ENCODE results near the gene ROBO1.
A peak's percentile ranks its signal among the peaks of the same experiment; 100 is the strongest.

Gene ROBO1

DNA sequence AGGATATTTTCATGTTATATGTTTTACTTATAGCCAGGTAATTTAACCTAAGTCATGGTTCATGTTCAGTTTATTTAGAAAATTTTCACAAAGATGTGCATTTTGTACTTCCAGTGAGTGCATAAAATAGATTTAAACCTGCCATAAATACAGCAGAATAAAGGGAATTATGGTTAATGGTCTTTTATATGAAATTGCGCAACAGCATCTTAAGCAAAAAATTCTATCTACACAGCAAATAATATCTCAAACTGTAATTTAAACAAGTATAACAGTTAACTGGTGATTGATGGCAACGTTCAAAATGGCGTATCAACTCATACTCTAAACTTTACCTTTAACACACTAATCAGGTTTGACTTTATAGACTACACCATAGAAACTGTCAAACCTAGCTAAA, 97.6 kb downstream of the ROBO1 start:
- no peak for DNase-seq (ENCODE audit: low read depth)

DNA sequence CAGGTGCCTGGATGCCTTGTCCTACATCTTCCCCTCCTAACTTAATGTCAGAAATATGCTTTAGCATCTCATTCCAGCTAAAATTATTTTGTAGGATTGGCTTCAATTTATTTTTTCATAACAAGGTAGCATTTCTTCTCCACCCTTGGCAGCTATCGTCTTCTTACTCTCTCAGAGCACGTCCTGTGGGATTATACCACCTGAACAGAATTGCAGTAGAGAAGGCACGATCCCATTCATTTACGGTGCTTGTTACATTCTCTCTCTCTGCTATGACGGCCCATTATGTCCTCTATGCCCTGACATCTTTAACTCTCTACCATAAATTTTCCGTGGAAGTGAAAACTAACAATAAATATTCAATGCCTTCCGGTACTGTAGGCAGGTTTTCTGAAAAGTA, 103.3 kb downstream of the ROBO1 start:
- DNase-seq (ENCODE audit: low read depth) = no peak

DNA sequence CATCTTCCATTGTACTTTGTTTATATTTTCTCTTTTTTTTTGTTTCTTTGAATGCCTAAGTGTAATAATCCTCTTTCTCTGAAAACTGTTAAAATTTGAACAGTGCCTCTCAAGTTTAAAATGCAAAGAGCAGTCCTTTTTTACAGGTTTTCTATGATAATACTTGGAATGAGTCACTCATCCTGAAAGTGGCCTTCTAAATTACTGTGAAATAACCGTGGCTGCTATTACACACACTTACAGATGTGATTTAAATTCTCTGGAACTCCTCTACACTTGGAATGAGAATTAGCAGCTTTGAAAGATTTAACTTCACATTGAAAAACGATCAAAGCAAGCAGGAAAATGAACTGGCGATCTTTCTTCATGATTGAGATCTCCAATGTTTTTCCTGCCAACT, 105.9 kb downstream of the ROBO1 start:
- peak; percentile 16 for DNase-seq (ENCODE audit: low read depth)

DNA sequence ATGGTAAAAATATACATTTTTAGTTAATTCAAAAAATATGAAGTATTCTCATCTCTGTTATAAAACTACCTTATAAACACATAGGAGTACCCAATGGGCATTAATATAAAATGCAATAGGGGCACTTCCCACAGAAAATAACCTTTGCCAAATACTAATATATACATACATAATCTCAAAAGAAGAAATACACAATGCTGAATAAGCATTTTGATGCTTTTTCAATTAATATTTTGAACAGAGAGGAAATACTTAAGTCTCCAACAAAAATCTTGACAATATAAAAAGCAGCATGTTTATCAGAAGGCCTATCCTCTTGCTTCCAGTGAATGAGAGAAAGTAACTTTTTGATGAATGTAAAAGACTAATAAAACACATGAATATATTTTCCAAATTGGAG, 110.7 kb downstream of the ROBO1 start:
- DNase-seq (ENCODE audit: low read depth) = no peak

DNA sequence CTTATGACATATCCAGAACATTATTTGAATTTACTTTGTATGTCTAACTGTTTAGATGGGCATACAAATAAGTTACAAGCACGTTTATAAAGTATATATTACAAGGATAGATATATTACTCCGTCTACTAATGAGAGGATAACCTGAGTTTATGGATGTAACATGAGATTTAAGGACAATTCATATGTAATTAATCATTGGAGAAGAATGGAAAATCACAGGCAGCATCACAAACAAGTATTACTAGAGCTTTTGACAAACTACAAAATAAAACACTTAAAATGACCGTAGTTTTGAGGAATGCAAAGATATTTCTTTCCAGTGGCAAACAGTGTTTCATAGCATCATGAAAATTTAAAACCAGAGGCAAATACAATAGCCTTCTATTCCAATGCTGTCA, 113.8 kb downstream of the ROBO1 start:
- no peak for DNase-seq (ENCODE audit: low read depth)

DNA sequence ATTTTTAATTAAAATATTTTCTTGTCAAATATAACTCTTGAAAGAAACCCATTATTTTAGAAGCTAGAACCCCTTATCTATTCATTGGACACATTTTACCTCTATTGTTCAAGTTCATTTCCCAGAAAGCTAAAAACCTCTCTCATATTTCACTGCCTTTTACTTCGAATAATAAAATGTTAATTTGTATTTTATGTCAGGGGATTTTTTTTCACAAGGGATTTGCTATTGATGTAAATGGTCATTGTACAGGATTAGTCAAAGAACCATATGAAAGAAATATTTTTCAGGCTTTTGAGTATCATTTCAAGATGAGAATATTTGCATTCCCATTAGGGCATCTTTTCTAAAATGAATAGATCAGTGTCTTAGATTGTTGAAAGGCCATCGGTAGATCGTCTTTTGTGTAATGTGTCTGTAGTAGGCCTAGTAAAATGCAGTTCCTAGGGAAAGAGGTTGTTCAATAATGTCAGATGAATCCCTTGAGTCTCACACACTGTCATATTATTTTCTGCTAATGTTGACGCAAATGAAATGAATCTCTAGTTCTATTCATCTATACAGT, 114.5 kb downstream of the ROBO1 start:
- DNase-seq (ENCODE audit: low read depth) = no peak

DNA sequence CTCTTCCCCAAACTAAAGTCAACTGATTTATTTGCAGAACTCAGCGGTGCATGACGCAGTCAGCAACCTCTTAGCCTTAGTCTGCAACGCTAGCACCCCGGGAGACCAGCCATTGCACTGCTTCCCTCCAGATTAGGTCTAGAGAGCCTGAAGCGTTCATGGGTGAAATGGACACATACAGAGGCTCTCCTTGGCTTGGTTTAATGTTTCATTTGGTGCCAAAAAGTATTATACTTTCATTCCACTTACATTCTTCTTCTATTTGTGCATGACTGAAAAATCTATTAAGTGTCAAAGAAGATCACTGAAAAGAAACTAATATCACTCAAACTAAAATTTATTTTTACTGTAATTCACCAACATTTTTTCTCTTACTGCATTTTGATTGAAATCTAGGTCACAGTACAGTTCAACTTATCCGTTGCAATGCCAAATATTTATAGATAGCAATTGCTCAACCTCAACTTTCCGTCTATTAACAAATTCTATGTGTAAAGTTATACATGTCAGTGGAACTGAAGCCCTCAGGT, 116.2 kb downstream of the ROBO1 start:
- peak; percentile 35 for DNase-seq (ENCODE audit: low read depth)

DNA sequence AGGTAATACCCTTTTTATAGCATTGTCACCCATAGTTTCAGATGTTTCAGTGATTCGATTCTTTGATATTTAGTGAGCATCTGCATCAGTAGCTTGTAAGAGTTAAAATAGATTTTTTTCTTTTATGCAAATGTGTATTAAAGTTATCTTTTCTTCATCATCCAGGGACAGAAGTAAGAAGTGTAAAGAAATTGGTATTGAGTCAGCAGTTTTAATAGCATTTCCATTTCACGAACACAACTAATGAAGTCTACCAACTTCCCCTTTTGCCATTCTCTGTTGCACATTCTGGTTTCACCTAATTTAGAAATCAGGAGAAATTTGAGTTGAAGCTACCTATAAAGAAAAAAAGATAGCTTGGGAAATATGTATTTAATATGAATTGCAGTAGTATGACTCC, 127.9 kb downstream of the ROBO1 start:
- no peak for DNase-seq (ENCODE audit: low read depth)

DNA sequence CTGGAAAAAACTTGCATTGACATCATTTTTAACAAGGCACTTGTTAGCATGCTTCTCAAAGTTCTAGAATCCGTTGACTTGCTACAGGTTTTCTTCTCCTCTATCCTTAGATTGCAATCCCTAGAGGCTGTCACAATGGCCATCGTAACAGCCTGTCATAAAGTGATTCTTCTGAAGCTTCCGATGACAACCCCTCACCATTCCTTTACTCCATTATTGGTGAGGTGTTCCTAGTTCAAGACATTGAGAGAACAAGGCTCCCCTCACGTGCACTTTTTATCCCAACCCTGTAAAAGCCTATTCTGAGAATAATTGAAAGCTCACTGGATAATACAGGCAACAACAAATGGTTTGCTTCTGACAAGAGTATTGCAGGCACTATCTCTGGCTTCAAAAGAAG, 131.4 kb downstream of the ROBO1 start:
- no peak for DNase-seq (ENCODE audit: low read depth)

DNA sequence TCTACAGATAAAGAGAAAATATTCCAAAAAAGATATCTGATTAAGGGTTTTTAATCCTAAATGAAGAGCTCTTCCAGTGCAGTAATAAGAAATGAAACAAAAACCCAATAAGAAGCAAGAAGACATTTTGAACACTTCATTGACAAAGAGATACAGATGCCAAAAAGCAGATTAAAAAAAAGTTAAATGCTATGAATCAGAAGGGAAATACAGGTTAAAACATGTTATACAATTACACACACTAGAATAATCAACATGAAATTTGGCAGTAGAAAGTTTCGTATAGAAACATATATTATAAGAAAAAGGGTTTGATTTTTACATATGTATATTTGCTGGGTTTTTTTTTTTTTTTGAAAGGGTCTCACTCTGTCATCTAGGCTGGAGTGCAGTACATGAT, 135.0 kb downstream of the ROBO1 start:
- no peak for DNase-seq (ENCODE audit: low read depth)

DNA sequence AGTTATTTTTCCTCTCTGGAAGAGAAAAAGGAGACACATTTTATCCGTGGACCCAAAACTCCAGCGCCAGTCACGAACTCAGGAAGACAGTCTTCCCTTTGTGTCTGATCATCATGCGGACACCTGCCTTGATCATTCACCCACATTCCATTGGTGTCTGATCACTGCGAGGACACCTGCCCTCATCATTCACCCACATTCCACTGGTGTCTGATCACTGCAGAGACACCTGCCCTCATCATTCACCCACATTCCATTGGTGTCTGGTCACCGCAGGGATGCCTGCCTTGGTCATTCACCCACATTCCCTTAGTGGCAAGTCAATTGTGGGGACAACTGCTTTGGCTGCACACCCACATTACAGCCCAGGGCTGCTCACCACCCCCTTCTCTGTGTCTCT, 148.9 kb downstream of the ROBO1 start:
- no peak for DNase-seq (ENCODE audit: low read depth)

DNA sequence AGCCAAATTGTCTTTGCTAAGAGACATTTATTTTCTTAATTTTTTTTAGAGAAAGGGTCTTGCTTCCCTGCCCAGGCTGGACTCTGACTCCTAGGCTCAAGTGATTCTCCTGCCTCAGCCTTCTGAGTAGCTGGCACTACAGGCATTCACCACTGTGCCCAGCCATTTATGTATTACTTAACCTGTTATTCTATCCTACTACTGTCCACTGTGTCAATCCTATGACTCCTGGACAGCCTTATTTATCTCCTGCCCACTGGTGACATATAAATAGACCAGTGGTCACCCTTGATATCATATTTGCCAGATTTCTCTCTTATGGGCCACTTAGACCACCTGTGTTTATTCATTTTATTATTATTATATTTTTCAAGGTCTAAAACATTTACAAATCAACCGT, 161.4 kb downstream of the ROBO1 start:
- no peak for DNase-seq (ENCODE audit: low read depth)

DNA sequence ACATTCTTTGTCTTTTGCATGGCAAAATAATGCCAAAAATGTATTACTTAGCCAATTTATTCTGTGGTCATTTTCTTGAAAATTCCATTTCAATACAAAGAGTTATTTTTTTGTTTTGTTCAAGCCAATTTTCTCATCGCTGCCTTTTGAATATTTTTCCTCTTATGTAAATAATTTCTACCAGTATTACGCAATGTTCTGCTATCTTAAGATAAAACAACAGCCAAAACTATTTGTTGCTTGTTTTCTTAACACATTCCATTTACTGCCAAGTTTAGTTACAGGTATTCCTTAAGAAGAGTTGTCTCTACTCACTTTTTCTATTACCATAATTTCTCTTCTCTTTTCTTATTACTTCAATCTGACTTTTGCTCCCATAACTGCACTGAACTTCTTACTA, 163.1 kb downstream of the ROBO1 start:
- no peak for DNase-seq (ENCODE audit: low read depth)

DNA sequence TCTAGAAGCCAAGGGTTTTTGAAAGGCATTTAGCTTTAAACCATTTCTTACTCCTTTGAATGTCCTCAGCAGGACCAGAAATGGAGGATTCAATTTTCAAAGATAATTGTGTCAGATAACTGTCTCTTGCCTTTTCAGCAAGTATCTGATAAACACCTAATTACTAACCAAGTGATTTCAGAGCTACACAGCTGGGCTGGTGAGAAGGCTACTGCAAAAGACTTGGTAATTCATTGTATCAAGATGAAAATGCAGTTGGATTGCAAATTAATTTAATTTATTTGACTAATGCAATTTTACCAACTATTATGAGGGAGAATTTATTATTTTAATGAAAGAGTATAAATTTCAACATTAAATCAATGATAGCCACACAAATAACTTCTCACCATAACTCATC, 165.4 kb downstream of the ROBO1 start:
- DNase-seq (ENCODE audit: low read depth) = no peak

DNA sequence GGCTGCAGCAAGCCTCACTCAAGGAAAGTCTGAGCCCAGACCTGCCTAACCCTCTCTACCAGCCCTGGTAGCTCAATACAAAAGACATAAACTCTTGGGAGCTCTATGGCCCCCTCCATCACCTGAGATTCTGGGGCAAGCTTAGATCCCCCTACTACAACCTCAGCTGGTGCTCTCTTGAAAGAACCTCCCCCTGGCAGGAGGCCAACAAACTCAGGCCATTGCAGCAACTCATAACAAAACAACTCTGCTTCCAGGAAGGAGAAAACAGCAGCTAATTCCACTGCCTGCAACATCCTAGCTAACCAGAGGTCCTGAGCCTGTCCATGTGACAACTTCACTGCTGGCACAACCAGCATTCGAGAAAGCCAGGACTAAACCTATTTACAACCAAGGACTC, 169.2 kb downstream of the ROBO1 start:
- peak; percentile 30 for DNase-seq (ENCODE audit: low read depth)

DNA sequence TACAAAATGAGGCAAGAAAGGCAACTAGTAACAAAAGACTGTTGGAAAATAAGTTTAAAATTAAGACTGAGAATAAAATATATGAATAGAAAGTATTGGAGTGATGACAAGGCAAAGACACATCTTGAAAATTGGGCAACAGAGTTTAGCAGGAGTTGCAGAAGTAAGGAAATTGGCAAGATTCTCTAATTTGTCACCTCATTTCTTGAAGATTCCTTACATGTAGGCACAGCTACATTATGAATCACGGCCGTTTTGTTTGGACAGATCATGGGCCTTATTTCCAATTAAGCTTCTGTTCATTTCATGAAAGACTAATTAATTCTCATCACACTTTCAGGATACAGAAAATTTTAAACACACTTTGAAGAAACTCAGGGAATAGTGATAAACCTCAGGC, 170.1 kb downstream of the ROBO1 start:
- DNase-seq (ENCODE audit: low read depth) = peak; percentile 7

DNA sequence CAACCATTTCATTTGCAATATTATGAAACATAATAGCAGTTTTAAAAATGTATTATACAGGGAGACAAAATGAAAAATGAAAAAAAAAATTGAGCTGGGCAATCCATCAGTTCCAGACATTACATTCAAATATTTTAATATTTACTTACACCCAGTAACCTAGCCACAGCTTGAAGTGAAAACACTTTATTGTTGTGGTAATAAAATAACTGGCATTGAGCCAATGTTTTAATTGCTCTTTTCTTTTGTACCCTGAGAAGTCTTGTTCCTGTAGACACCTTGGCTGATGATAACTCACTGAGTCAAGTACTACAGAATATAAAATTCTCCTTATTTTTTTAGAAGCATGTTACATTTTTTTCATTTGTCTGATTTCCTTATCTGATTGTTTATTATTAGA, 180.6 kb downstream of the ROBO1 start:
- DNase-seq (ENCODE audit: low read depth) = no peak

DNA sequence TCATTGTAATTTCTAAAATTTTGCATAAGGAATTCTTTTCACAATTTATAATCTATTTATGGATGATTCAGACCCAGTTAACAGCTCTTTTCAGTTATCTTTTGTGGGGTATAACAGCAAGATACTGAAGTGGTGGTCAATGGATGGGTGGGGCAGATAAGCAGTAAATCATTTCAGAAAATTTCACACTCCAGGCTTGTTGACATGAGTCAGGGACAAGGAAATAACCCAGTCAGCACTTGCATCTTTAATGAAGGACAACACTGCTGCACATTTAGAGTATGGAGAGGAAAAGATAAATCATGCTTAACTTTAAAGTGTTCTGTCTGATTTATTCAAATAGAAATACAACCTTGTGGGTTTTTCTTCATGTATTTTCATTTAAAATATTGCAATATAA, 181.6 kb downstream of the ROBO1 start:
- DNase-seq (ENCODE audit: low read depth) = no peak

DNA sequence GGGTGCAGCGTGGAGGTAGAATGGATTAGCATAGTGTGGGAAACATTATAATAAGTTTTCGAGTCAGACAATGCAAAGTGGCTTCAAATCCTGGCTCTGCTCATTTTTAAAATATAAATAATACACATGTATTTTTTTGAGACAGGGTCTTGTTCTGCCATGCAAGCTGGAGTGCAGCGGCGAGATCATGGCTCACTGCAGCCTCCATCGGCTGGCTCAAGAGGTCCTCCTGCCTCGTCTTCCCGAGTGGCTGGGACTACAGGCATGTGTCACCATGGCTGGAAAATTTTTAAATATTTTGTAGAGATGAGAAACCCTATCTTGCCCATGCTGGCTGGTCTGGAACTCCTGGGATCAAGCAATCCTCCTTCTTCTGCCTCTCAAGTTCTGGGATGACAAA, 194.9 kb downstream of the ROBO1 start:
- no peak for DNase-seq (ENCODE audit: low read depth)

DNA sequence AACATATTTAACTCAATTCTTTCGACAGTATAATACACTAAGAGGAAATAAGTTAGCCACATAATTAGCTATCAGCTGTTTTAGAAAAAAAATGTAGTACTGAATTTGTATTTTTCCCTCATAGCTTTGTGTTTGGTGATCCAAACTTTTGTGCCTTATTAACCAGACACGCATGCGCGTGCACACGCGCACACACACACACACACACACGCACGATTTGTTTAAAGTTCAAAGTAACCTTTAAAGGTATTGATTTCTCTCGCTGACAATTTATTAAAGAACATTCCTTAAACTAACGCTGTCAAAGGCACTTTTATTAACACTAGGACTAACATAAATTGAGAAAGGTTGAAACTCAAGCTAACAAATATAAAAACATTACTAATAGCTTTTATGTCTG, 198.9 kb downstream of the ROBO1 start:
- no peak for DNase-seq (ENCODE audit: low read depth)

DNA sequence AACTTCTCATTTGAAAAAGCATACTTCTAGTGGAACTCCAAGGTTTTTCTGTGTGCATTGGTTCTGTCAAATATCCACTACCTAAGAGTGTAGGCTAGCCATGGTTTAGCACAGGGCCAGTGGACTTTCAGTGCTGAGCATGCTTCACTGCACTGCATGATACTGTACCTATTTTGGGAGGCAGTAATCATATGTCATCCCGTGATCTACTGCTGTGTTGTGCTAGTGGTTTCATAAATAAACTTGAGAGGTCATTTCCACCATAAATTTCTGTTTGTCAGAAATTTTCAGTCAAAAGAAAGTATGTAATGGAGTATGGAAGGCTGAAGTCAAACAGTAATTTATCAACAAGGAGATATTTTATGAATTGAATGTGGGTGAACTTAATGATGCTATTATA, 203.6 kb downstream of the ROBO1 start:
- DNase-seq (ENCODE audit: low read depth) = no peak

DNA sequence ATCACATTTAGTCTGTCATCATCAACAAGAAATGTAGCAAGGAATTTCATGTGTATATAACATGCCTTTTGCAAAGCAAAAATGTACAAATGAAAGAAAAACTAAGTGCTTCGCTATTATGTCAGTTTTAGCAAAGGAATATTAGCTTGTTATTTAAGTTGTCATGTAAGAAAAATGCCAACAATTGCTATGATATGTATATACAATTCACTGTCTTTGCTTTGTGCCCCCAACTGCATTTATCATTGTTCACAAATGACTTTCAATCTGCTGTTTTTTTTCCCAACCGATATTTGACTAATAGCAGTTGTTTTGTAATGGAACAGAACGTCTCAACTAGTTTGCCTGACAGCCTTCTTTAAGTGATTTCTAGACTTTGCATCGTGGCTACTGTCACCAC, 207.1 kb downstream of the ROBO1 start:
- no peak for DNase-seq (ENCODE audit: low read depth)

DNA sequence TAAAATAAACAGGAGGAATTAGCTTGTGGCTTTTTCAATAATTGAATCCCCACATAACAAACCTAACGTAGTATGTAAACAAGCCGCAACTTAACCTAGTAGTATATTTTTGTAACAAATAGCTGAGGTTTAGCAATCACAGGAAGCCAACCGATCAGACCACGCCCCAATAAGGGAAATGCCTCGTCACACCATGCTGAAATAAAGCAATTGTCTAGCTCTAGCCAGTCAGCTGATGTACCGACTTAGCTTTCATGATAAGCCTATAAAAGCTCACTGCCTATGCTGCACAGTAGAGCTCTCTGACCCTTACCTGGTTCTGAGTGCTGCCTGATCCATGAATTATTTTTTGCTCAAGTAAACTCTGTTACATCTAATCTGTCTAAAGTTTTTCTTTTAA, 208.9 kb downstream of the ROBO1 start:
- no peak for DNase-seq (ENCODE audit: low read depth)

DNA sequence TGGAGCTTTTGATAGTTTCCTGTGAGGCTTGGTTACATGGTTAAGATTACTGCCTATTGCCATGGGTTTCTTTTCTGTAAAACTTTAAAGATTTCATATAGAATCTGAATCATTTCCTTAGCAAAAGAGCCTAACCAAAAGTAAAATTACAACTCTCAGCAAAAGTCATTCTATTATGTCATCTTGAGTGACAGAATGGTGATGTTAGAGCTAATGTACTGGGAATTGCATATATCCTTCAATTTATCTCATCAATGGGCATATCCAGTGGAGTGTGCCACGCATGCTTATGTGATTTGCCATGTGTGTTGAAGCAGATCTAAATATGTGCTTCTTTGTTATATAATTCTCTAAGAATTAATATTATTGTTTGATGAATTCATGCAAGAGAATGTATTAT, 212.1 kb downstream of the ROBO1 start:
- DNase-seq (ENCODE audit: low read depth) = no peak

DNA sequence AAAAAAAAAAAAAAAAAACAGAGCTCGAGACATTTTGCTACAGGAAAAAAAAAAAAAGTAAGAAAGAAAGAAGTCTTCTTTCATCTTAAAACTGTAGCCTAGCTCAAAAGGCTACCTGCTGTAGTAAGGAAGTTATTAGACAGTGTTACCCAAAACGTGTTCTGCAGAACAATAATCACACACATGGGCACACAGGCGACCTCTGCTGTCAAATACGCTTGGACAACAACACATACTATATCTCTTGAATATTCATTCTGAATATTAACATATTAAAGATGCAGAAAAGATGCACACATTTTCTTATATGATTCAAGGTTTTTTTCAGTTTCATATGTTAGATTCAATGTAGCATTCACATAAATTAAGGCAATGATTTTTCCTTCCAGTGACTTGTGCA, 215.8 kb downstream of the ROBO1 start:
- no peak for DNase-seq (ENCODE audit: low read depth)

Data from ELR (cell line).